Activated CD8-positive, alpha-beta memory T cell treated with anti-CD3 and anti-CD28 coated beads, Interleukin-2, amount 50 U/mL, for 24 hours (primary cell): Measurements from ENCODE around the gene ZNF556.

ENCODE experiments used
- DNase-seq: peaks from one replicate; pipeline ENCODE4 v3.0.0-alpha.2; 2020; ENCODE audit errors: extremely low read depth

ZNF556 gene

GRCh38 chr19:2867025-2867991, at the start of gene ZNF556:
Gene ZNF556 (plus strand): TSS chr19:2867335. CDS start chr19:2867422, 87 bp downstream.
- no peak for DNase-seq

GRCh38 chr19:2819540-2820111, 47.5 kb upstream of the ZNF556 start, which contains the start of gene ZNF554:
Gene ZNF554 (plus strand): TSS chr19:2819868. CDS start chr19:2820072, 204 bp downstream.
- DNase-seq, result peak; percentile 94

- no peak for DNase-seq
Observed at GRCh38 chr19:2820112-2820702, 46.9 kb upstream of the ZNF556 start.

- DNase-seq, result no peak
Observed at GRCh38 chr19:2822846-2823245, 44.3 kb upstream of the ZNF556 start.

GRCh38 chr19:2823646-2824045, 43.5 kb upstream of the ZNF556 start:
- no peak for DNase-seq

- no peak for DNase-seq
Observed at GRCh38 chr19:2824129-2824528, 43.0 kb upstream of the ZNF556 start.

GRCh38 chr19:2827022-2827421, 40.1 kb upstream of the ZNF556 start:
- DNase-seq, result no peak

GRCh38 chr19:2827840-2828489, 39.2 kb upstream of the ZNF556 start:
- no peak for DNase-seq

GRCh38 chr19:2834294-2834871, 32.8 kb upstream of the ZNF556 start:
- no peak for DNase-seq

- DNase-seq, result no peak
Observed at GRCh38 chr19:2837430-2837829, 29.7 kb upstream of the ZNF556 start.

GRCh38 chr19:2840794-2841791, 26.0 kb upstream of the ZNF556 start, which contains the start of gene ZNF555:
Gene ZNF555 (plus strand): TSS chr19:2841475. CDS start chr19:2841573, 98 bp downstream.
- peak; percentile 96 for DNase-seq

GRCh38 chr19:2841855-2842574, 25.1 kb upstream of the ZNF556 start:
- no peak for DNase-seq

GRCh38 chr19:2845107-2845506, 22.0 kb upstream of the ZNF556 start:
- DNase-seq, result no peak

- no peak for DNase-seq
Observed at GRCh38 chr19:2846180-2846894, 20.8 kb upstream of the ZNF556 start.

- DNase-seq, result no peak
Observed at GRCh38 chr19:2847507-2847906, 19.6 kb upstream of the ZNF556 start.

GRCh38 chr19:2848616-2849015, 18.5 kb upstream of the ZNF556 start:
- DNase-seq, result no peak

- DNase-seq, result no peak
Observed at GRCh38 chr19:2850256-2850925, 16.7 kb upstream of the ZNF556 start.

- no peak for DNase-seq
Observed at GRCh38 chr19:2852598-2852997, 14.5 kb upstream of the ZNF556 start.
